ENCODE measurements around the gene MAP4K5.
A peak's percentile ranks its signal among the peaks of the same experiment; 100 is the strongest.

MAP4K5 gene

DNA sequence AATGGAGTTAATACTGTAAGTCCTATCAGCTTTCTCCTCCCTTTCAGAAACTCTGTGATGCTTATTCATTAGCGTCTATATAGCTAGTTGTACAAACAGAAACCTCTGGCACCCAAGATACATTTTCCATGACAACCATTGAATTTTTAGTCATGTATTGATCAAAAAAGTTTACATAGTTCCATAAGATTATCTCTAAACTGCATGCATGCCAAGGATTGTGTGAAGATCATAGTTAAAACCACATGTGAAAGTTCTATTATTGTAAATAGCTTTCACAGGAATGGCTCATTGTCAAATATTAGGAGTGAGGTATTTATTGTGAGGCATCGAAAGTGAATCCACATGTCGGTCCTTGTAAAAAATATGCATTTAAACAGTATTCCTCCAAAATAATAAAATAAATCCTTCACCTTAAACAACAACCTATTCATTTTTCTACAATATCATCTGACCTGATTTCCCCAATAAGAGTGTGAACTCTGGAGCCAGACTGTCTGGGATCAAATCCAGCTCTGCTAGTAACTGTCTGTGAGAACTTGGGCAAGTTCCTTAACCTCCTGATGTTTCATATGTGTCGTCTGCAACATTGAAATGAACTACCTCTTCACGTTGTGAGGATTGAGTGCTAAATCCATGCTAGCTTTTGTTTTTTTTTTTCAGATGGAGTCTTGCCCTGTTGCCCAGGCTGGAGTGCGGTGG is 125.1 kb downstream of the MAP4K5 start:
- peaks cover 26 to 27% of the 10 kb centered on the region in 2 donors for H3K9me3 Mint-ChIP-seq
- no peaks in the 10 kb centered on the region for H3K4me1 Mint-ChIP-seq
- no peak for DNase-seq
- H3K4me3 Mint-ChIP-seq = no peak overlapping the region
- no peak for ATAC-seq
- H3K27me3 Mint-ChIP-seq = no peaks in the 10 kb centered on the region
- H3K27ac Mint-ChIP-seq = no peak overlapping the region

DNA sequence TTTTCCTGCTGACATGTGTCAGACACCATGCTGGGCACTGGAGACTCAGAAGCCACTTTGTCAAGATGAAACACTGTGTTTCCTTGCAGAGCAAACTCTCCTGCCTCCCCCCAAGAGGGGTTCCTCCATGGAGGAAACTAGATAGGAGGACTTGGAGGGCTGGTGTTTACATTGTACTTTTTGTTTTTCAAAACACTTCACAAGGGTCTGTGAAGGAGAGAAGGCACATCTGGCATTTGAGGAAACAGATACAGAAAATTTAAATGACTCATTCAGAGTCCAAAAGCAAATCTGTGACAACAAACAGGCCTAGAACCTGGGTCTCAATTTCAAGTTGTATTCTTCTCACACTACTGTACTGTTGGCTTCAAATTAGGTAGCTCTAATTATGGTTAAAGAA is 128.9 kb downstream of the MAP4K5 start:
- H3K4me1 Mint-ChIP-seq = no peaks in the 10 kb centered on the region
- DNase-seq (no peak), ATAC-seq (no peak)
- H3K27me3 Mint-ChIP-seq = no peaks in the 10 kb centered on the region
- H3K4me3 Mint-ChIP-seq = no peak overlapping the region
- H3K9me3 Mint-ChIP-seq = peaks cover 8 to 15% of the 10 kb centered on the region in 2 donors
- H3K27ac Mint-ChIP-seq = no peak overlapping the region

DNA sequence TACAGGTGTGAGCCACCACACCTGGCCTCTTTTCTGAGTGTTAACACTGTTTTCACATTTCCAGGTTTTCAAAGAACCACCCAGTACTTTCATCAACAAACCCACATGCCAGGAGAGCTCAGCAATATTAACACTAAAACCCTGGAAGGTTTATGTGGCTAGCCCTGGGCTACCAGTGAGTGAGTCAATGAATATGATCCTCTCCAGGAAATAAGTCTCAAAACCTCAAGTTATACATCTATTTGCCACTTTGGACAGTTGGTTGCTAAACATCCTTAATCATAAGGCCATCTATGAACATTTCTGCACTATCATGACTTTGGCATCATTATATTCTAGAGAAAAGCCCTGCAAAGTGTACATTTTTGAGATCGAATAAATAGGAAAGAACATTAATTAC is 129.4 kb downstream of the MAP4K5 start:
- Mint-ChIP-seq H3K27me3 (peaks cover 4% of the 10 kb centered on the region), H3K4me1 (no peaks in the 10 kb centered on the region), H3K4me3 (no peak overlapping the region), H3K27ac (no peak overlapping the region), H3K9me3 (peaks cover 8 to 15% of the 10 kb centered on the region in 2 donors)
- no peak for ATAC-seq
- DNase-seq = no peak

DNA sequence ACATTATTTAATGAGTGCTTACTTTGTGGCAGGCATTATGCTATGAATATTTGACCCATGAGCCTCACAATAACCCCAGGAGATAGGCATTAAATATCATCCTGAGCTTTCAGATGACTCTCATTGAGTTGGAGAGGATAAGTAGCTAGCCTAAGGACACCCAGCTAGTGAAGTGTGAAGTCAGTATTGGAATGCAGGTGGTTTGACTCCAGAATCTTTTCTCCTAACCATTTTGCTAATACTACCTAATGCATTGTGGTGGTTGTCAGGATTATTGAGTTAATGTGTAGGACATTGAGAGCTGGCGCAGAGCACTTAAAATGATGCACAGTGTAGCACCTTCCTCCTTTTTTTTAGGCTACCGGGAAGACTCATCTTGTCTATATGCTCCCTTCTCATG is 131.9 kb downstream of the MAP4K5 start:
- H3K9me3 Mint-ChIP-seq = peaks cover 0 to 1% of the 10 kb centered on the region in 2 donors
- H3K27me3 Mint-ChIP-seq = peaks cover 11% of the 10 kb centered on the region
- DNase-seq (no peak), ATAC-seq (no peak)
- no peak overlapping the region for H3K27ac Mint-ChIP-seq
- no peak overlapping the region for H3K4me3 Mint-ChIP-seq
- peaks cover 18% of the 10 kb centered on the region for H3K4me1 Mint-ChIP-seq

DNA sequence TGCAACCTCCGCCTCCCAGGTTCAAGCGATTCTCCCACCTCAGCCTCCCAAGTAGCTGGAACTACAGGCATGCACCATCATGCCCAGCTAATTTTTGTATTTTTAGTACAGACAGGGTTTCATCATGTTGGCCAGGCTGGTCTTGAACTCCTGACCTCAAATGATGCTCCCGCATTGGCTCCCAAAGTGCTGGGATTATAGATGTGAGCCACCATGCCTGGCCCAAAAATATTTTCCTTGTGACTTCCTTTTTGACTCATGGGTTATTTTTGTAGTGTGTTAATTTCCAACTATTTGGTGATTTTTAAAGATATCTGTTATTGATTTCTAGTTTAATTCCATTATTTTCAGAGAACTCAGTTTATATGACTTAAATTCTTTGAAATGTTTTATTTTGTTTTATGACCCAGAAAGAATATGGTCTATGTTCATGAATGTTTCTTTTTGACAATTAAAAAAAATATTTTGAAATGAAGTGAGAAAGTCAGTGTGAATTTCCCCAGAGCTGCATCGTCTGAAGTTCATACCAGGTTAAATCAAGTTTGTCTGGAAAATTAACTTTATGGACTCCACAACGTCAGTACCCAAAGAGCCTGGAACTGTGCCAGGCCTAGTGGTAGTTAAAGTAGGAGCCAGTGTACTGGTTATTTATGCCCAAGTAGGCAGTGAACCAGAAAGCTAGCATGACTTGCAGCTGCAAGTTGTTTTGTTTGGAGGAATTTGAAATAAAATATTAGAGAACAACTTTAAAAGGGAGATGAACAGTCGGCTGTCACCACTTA is 132.9 kb downstream of the MAP4K5 start:
- Mint-ChIP-seq H3K27ac (no peak overlapping the region), H3K9me3 (no peaks in the 10 kb centered on the region), H3K27me3 (peaks cover 11% of the 10 kb centered on the region), H3K4me1 (peaks cover 19% of the 10 kb centered on the region), H3K4me3 (no peak overlapping the region)
- ATAC-seq (no peak), DNase-seq (no peak)

DNA sequence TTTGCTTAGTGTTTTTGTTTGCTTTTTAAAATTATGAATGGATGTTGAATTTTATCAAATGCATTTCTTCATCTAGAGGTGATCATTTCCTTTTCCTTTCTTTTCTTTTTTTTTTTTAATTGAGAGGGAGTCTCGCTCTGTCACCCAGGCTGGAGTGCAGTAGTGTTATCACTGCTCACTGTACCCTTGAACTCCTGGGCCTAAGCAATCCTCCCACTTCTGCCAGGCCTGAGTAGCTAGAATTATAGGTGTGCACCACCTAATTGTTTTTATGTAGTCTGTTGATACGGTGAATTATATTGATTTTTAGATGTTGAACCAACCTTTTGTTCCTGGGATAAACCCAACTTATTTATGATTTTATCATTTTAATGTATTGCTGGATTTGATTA is 134.2 kb downstream of the MAP4K5 start:
- no peak for ATAC-seq
- Mint-ChIP-seq H3K4me3 (no peak overlapping the region), H3K27ac (no peak overlapping the region), H3K9me3 (no peaks in the 10 kb centered on the region), H3K27me3 (peaks cover 11% of the 10 kb centered on the region), H3K4me1 (peaks cover 19% of the 10 kb centered on the region)
- no peak for DNase-seq

DNA sequence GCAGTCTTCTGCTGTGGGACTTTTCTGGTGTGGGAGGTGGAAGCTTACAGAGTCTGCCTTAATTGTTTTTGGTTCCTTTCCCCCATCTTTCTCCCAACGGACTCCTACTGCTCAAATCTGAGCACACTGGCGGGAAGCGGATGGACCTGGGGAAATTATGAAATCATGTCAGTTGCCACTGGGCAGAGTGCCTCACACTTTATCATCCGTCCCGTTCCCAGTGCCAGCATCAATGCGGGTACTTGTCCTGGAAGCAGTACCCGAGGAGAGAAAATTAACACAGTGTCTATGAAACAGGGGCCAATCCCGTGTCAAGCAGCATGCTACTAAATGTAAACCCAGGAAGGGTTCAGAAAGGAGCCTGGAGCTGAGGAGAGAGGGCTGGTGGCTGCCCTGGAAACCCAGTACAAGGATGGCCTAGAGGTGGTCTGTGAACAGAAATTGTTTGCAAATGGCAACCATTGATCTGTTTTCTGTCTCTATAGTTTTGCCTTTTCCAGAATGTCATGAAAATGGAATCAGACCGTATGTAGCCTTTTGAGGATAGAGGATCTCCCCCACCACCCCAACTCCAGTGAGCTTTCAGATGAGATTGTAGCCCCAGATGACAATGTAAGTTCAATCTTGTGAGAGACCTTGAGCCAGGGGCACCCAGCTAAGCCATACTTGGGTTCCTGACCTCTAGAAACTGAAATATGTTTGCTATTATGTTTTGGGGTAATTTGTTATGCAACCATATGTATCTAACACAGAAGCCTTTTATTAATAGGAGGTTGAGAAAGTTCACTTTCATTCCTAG is 134.8 kb downstream of the MAP4K5 start:
- no peak for ATAC-seq
- Mint-ChIP-seq H3K9me3 (no peaks in the 10 kb centered on the region), H3K4me1 (peaks cover 19% of the 10 kb centered on the region), H3K27ac (peak overlapping the region in 1 of 2 donors; percentile 43), H3K27me3 (peaks cover 11% of the 10 kb centered on the region), H3K4me3 (peak overlapping the region; percentile 83 to 88)
- no peak for DNase-seq

GRCh38 chr14:50396631-50397389 is 135.6 kb downstream of the MAP4K5 start, which contains the start of gene CDKL1:
TSS of gene CDKL1 (minus strand) at chr14:50396881. CDS start at chr14:50395868, 1,013 bp downstream.
- DNase-seq (peak; percentile 41 to 49), ATAC-seq (peak; percentile 84)
- Mint-ChIP-seq H3K4me1 (peaks cover 19% of the 10 kb centered on the region), H3K9me3 (no peaks in the 10 kb centered on the region), H3K27ac (peak within 1 kb of the TSS; percentile 45 to 74), H3K4me3 (peak within 1 kb of the TSS; percentile 83 to 88), H3K27me3 (peaks cover 11% of the 10 kb centered on the region)

- DNase-seq (no peak), ATAC-seq (no peak)
- H3K27me3 Mint-ChIP-seq = peaks cover 11% of the 10 kb centered on the region
- H3K4me1 Mint-ChIP-seq = peaks cover 19% of the 10 kb centered on the region
- no peak overlapping the region for H3K27ac Mint-ChIP-seq
- no peak overlapping the region for H3K4me3 Mint-ChIP-seq
- no peaks in the 10 kb centered on the region for H3K9me3 Mint-ChIP-seq
Measured at GRCh38 chr14:50395448-50395847, 136.9 kb downstream of the MAP4K5 start.

DNA sequence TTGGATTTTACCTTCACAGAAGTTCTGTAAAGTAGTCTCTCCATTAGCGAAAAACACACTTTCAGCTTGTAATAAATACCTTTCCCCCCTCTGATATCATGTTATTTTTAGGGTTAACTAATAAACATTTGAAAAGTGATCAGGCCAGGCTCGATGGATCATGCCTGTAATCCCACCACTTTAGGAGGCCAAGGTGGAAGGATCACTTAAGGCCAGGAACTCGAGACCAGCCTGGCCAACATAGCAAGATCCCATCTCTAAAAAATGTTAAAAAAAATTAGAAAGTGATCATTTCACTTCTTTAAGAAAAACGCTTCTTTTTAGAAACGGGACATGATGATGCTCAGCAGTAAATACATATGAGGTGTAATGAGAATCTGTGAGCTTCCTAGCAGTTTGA is 137.7 kb downstream of the MAP4K5 start:
- Mint-ChIP-seq H3K27me3 (peaks cover 11% of the 10 kb centered on the region), H3K4me3 (no peak overlapping the region), H3K27ac (no peak overlapping the region), H3K4me1 (peaks cover 19% of the 10 kb centered on the region), H3K9me3 (no peaks in the 10 kb centered on the region)
- ATAC-seq (no peak), DNase-seq (no peak)

- ATAC-seq (no peak), DNase-seq (no peak)
- Mint-ChIP-seq H3K4me3 (no peak overlapping the region), H3K9me3 (no peaks in the 10 kb centered on the region), H3K27me3 (no peaks in the 10 kb centered on the region), H3K4me1 (no peaks in the 10 kb centered on the region), H3K27ac (no peak overlapping the region)
Measured at GRCh38 chr14:50389668-50390441, 142.5 kb downstream of the MAP4K5 start.

DNA sequence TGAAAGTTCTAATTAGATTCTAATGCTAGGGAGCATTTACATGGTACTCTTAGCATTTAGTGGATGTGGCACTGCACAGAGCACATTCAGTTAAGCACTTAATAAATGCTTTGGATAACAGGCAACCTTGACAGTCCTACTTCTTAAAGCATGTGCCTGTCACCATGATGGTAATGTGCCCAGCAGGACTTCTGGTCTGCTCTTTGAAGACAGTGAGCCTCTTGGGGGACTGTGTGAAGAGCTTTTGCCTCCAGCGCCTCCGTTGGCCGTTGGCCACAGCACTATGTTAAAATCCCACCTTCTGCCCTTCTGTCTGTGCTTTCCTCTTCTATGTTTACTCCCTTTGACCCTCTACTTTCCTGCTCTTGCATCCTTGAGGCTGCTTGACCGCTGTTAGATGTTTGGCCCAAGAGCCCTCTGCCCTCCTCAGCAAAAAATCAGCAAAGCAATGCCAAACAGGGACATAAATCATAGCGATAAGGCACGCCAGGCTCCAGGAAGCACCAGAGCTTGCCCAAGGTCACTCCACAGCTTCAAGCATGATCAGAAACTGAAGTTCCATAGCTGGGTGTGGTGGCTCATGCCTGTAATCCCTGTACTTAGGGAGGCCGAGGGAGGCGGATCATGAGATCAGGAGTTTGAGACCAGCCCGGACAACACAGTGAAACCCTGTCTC is 144.0 kb downstream of the MAP4K5 start:
- Mint-ChIP-seq H3K9me3 (no peaks in the 10 kb centered on the region), H3K27me3 (no peaks in the 10 kb centered on the region), H3K27ac (no peak overlapping the region), H3K4me3 (no peak overlapping the region), H3K4me1 (no peaks in the 10 kb centered on the region)
- DNase-seq (no peak), ATAC-seq (no peak)

DNA sequence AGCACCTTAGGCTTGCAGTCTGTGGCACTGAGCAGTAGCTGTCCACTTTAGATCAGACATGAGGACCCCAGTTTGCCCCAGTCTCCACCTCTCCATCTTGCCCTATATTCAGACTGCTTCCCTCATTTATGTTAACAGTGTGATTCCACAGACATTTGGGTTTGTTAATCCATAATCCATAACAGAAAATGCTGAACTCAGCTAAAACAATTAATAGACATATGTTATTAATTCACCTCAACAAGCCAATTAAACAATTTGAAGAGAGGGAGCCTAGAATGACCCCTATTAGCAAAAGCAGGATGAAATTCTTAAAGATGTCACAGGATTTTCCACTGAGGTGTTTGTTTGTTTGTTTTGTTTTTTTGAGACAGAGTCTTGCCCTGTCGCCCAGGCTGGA is 144.8 kb downstream of the MAP4K5 start:
- Mint-ChIP-seq H3K9me3 (no peaks in the 10 kb centered on the region), H3K4me1 (no peaks in the 10 kb centered on the region), H3K27me3 (no peaks in the 10 kb centered on the region), H3K4me3 (no peak overlapping the region), H3K27ac (no peak overlapping the region)
- ATAC-seq (no peak), DNase-seq (no peak)

GRCh38 chr14:50383618-50384225 is 148.6 kb downstream of the MAP4K5 start:
- no peak for ATAC-seq

More at GRCh38 chr14:50383618-50384225, 148.6 kb downstream of the MAP4K5 start:
- Mint-ChIP-seq H3K4me1 (no peaks in the 10 kb centered on the region), H3K27ac (no peak overlapping the region), H3K9me3 (no peaks in the 10 kb centered on the region), H3K27me3 (no peaks in the 10 kb centered on the region), H3K4me3 (no peak overlapping the region)
- DNase-seq = no peak
